ENCODE results near the gene WDFY2.
"Not testable (repeated sequence)": the region's sequence is repeated elsewhere in the genome, so short reads cannot be mapped to it uniquely, and the experiment has no call there.

WDFY2 gene

DNA sequence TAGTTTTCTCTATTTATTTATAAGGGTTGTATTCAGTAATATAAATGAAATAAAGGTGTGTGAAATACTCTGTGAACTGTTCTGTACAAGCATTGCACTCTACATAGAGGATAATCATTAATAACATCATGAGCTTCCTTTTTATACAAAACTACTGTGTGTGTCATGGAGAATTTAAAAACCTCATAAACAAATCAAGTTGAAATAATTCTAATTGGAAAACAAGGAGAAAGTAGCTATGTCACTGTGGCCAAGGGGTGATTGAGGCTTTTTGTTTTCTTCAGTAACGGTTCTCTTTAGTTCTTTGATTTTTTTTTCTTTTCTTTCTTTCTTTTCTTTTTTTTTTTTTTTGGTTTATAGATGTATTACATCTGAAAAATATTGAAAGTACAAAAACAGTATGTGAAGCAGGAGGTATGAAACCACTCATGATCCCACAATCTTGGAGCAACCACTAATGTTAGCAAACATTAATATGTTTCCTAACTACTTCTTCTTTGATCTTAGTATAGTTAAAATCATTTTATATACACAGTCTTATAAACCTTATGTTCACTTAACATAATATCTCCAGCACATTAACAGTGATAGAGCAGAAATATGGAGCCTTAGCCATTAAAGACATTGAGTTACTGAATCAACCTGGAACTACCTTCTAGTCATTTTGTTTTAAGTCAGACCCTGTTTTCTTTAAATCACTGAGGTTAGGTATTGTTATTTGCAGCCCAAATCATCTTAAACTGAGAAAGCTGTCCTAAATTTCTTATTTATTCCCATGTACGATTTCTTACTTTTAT, 45.4 kb downstream of the WDFY2 start:
- no peak overlapping the region for H3K27ac ChIP-seq (ENCODE audit: insufficient read depth, low read length, poor library complexity, severe bottlenecking)
- H3K36me3 ChIP-seq (ENCODE audit: control insufficient read depth, insufficient read depth, low read length) = no peaks in the 10 kb centered on the region
- no peaks in the 10 kb centered on the region for H3K4me1 ChIP-seq (ENCODE audit: control insufficient read depth, insufficient read depth, low read length, poor library complexity, severe bottlenecking)

GRCh38 chr13:51630288-51630615, 46.0 kb downstream of the WDFY2 start:
- no peak for DNase-seq
- Histone ChIP-seq H3K4me1 (ENCODE audit: control insufficient read depth, insufficient read depth, low read length, poor library complexity, severe bottlenecking) (no peaks in the 10 kb centered on the region), H3K9me3 (ENCODE audit: control insufficient read depth, low read length) (no peaks in the 10 kb centered on the region), H3K27me3 (replicated peaks; ENCODE audit: control insufficient read depth, insufficient read depth, low read length, poor library complexity, severe bottlenecking) (no peaks in the 10 kb centered on the region), H3K27ac (ENCODE audit: insufficient read depth, low read length, poor library complexity, severe bottlenecking) (no peak overlapping the region), H3K4me3 (ENCODE audit: insufficient read depth, low read depth, low read length, poor library complexity, severe bottlenecking) (no peak overlapping the region), H3K36me3 (ENCODE audit: control insufficient read depth, insufficient read depth, low read length) (no peaks in the 10 kb centered on the region)

More for the DNA sequence above, 45.4 kb downstream of the WDFY2 start:
- Histone ChIP-seq H3K4me3 (ENCODE audit: insufficient read depth, low read depth, low read length, poor library complexity, severe bottlenecking) (no peak overlapping the region), H3K27me3 (replicated peaks; ENCODE audit: control insufficient read depth, insufficient read depth, low read length, poor library complexity, severe bottlenecking) (no peaks in the 10 kb centered on the region), H3K9me3 (ENCODE audit: control insufficient read depth, low read length) (no peaks in the 10 kb centered on the region)
- DNase-seq = no peak

DNA sequence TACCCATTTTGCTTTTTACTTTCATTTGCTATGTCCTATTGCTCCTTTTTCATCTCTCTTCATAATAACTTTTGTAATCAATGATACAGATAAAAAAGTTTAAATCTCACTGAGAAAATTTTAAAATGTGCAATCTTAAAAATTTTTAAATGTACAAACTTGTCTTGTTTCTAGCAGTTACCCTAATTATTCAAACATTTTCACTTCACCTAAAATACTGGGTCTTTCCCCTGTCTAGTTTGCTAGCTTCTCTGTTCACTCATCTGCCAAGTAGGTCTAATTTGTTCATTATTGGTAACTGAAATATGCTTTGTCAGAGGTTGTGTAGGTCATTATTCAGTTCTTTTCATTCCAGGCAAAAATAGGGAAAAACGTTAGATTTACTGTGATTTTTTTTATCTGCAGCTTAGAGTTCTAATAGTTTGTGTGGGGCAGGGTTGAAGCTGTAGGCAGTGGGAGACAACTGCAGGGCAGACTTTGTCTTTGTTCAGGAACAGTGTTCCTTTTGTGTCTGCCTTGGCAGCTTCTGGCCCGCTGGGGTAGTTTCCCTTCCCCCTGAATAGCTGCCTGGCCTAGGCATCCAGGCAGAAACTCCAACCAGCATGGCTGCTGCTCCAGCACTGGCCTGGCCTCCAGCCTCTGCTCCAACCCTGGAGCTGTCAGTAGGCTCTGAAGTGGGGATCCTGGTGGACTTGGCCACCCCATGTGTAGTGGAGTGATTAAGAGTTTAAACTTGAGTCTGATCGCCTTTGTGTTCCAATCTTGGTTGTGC, 48.5 kb downstream of the WDFY2 start:
- no peak overlapping the region for H3K4me3 ChIP-seq (ENCODE audit: insufficient read depth, low read depth, low read length, poor library complexity, severe bottlenecking)
- H3K36me3 ChIP-seq (ENCODE audit: control insufficient read depth, insufficient read depth, low read length) = no peaks in the 10 kb centered on the region
- H3K9me3 ChIP-seq (ENCODE audit: control insufficient read depth, low read length) = no peaks in the 10 kb centered on the region
- no peak overlapping the region for H3K27ac ChIP-seq (ENCODE audit: insufficient read depth, low read length, poor library complexity, severe bottlenecking)
- H3K4me1 ChIP-seq (ENCODE audit: control insufficient read depth, insufficient read depth, low read length, poor library complexity, severe bottlenecking) = no peaks in the 10 kb centered on the region
- no peaks in the 10 kb centered on the region for H3K27me3 ChIP-seq (replicated peaks; ENCODE audit: control insufficient read depth, insufficient read depth, low read length, poor library complexity, severe bottlenecking)
- DNase-seq = no peak

GRCh38 chr13:51635137-51635878, 51.0 kb downstream of the WDFY2 start:
- H3K27me3 ChIP-seq (replicated peaks; ENCODE audit: control insufficient read depth, insufficient read depth, low read length, poor library complexity, severe bottlenecking) = no peaks in the 10 kb centered on the region
- H3K4me1 ChIP-seq (ENCODE audit: control insufficient read depth, insufficient read depth, low read length, poor library complexity, severe bottlenecking) = peaks cover 4% of the 10 kb centered on the region
- no peak overlapping the region for H3K4me3 ChIP-seq (ENCODE audit: insufficient read depth, low read depth, low read length, poor library complexity, severe bottlenecking)
- DNase-seq = no peak
- H3K9me3 ChIP-seq (ENCODE audit: control insufficient read depth, low read length) = no peaks in the 10 kb centered on the region
- no peaks in the 10 kb centered on the region for H3K36me3 ChIP-seq (ENCODE audit: control insufficient read depth, insufficient read depth, low read length)
- H3K27ac ChIP-seq (ENCODE audit: insufficient read depth, low read length, poor library complexity, severe bottlenecking) = no peak overlapping the region

DNA sequence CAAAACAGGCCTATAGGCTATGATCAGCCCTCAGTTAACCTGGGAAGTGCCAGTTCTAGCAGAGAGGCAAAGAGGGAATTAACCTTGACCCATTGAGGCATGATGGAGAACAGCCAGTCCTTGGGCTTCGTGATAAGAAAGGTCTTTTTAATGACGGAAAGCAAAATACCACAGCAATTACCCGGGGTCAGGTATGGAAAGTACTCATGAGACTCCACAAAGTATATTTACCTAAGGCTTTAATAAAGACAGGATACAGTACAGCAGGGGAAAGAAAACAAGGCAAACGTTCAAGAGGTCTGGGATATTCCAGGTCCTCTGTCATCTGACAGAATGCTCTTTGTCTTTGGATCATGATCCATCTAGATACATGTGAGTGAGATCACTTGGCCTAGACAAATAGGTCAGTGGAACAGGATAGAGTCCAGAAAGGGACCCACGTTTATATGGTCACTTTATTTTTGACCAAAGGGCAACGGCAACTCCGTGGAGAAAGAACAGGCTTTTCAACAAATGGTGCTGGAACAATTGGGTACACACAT, 52.2 kb downstream of the WDFY2 start:
- Histone ChIP-seq H3K4me3 (ENCODE audit: insufficient read depth, low read depth, low read length, poor library complexity, severe bottlenecking) (no peak overlapping the region), H3K27ac (ENCODE audit: insufficient read depth, low read length, poor library complexity, severe bottlenecking) (no peak overlapping the region), H3K27me3 (replicated peaks; ENCODE audit: control insufficient read depth, insufficient read depth, low read length, poor library complexity, severe bottlenecking) (no peaks in the 10 kb centered on the region), H3K4me1 (ENCODE audit: control insufficient read depth, insufficient read depth, low read length, poor library complexity, severe bottlenecking) (peaks cover 4% of the 10 kb centered on the region), H3K36me3 (ENCODE audit: control insufficient read depth, insufficient read depth, low read length) (no peaks in the 10 kb centered on the region), H3K9me3 (ENCODE audit: control insufficient read depth, low read length) (no peaks in the 10 kb centered on the region)
- no peak for DNase-seq

- Histone ChIP-seq H3K9me3 (ENCODE audit: control insufficient read depth, low read length) (no peaks in the 10 kb centered on the region), H3K4me3 (ENCODE audit: insufficient read depth, low read depth, low read length, poor library complexity, severe bottlenecking) (no peak overlapping the region), H3K4me1 (ENCODE audit: control insufficient read depth, insufficient read depth, low read length, poor library complexity, severe bottlenecking) (peaks cover 4% of the 10 kb centered on the region), H3K27me3 (replicated peaks; ENCODE audit: control insufficient read depth, insufficient read depth, low read length, poor library complexity, severe bottlenecking) (no peaks in the 10 kb centered on the region), H3K36me3 (ENCODE audit: control insufficient read depth, insufficient read depth, low read length) (no peaks in the 10 kb centered on the region), H3K27ac (ENCODE audit: insufficient read depth, low read length, poor library complexity, severe bottlenecking) (no peak overlapping the region)
- DNase-seq = no peak
Measured at GRCh38 chr13:51637852-51638215, 53.6 kb downstream of the WDFY2 start.

DNA sequence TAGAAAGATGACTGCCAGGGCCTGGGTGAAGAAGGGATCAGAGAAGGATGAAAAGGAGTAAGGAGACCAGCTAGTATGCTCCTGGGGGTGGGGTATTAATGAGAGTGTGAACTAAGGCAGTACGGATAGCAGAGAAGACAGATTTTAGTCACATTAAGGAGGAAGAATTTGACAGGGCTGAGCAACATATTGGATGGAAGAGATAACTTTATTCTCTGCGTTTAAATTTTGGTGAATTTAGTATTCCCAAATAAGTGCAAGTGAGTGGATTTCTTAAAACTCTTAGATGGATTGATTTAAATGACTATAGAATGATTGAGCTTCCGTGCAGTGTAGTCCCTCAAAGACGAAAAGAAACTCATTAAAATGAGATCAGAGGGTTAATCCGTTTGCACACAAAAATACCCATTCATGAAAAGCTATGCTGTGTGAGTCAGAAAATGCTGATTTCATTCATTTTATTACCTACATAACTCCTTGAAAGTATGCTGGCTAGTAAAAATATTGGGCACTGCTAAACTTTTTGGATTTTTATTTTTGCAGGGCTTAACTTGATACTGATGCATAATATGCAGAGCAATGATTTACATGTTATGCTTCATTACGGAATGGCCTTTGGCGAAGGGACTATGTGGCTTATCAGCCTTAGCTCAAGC, 54.1 kb downstream of the WDFY2 start:
- Histone ChIP-seq H3K27me3 (replicated peaks; ENCODE audit: control insufficient read depth, insufficient read depth, low read length, poor library complexity, severe bottlenecking) (no peaks in the 10 kb centered on the region), H3K27ac (ENCODE audit: insufficient read depth, low read length, poor library complexity, severe bottlenecking) (no peak overlapping the region), H3K4me1 (ENCODE audit: control insufficient read depth, insufficient read depth, low read length, poor library complexity, severe bottlenecking) (peaks cover 8% of the 10 kb centered on the region), H3K4me3 (ENCODE audit: insufficient read depth, low read depth, low read length, poor library complexity, severe bottlenecking) (no peak overlapping the region), H3K9me3 (ENCODE audit: control insufficient read depth, low read length) (no peaks in the 10 kb centered on the region), H3K36me3 (ENCODE audit: control insufficient read depth, insufficient read depth, low read length) (no peaks in the 10 kb centered on the region)
- no peak for DNase-seq

GRCh38 chr13:51639171-51639570, 54.9 kb downstream of the WDFY2 start:
- DNase-seq = no peak
- Histone ChIP-seq H3K9me3 (ENCODE audit: control insufficient read depth, low read length) (no peaks in the 10 kb centered on the region), H3K27me3 (replicated peaks; ENCODE audit: control insufficient read depth, insufficient read depth, low read length, poor library complexity, severe bottlenecking) (no peaks in the 10 kb centered on the region), H3K4me3 (ENCODE audit: insufficient read depth, low read depth, low read length, poor library complexity, severe bottlenecking) (no peak overlapping the region), H3K4me1 (ENCODE audit: control insufficient read depth, insufficient read depth, low read length, poor library complexity, severe bottlenecking) (peaks cover 16% of the 10 kb centered on the region), H3K36me3 (ENCODE audit: control insufficient read depth, insufficient read depth, low read length) (no peaks in the 10 kb centered on the region), H3K27ac (ENCODE audit: insufficient read depth, low read length, poor library complexity, severe bottlenecking) (no peak overlapping the region)

GRCh38 chr13:51640696-51641095, 56.4 kb downstream of the WDFY2 start:
- not testable (repeated sequence) for H3K27ac ChIP-seq (ENCODE audit: insufficient read depth, low read length, poor library complexity, severe bottlenecking); H3K4me3 ChIP-seq (ENCODE audit: insufficient read depth, low read depth, low read length, poor library complexity, severe bottlenecking); DNase-seq; H3K27me3 ChIP-seq (replicated peaks; ENCODE audit: control insufficient read depth, insufficient read depth, low read length, poor library complexity, severe bottlenecking); H3K36me3 ChIP-seq (ENCODE audit: control insufficient read depth, insufficient read depth, low read length); H3K9me3 ChIP-seq (ENCODE audit: control insufficient read depth, low read length)
- H3K4me1 ChIP-seq (ENCODE audit: control insufficient read depth, insufficient read depth, low read length, poor library complexity, severe bottlenecking) = peaks cover 29% of the 10 kb centered on the region
